ENCODE results near the gene AMZ1.
"Not testable (repeated sequence)": the region's sequence is repeated elsewhere in the genome, so short reads cannot be mapped to it uniquely, and the experiment has no call there.

The AMZ1 gene

GRCh38 chr7:2729893-2730716 lies 42.1 kb downstream of the AMZ1 start:
- DNase-seq: no peak

- DNase-seq: no peak
Measured at GRCh38 chr7:2730846-2731770, 43.1 kb downstream of the AMZ1 start.

GRCh38 chr7:2732388-2732787 lies 44.4 kb downstream of the AMZ1 start:
- no peak for DNase-seq

GRCh38 chr7:2732959-2733584 lies 45.1 kb downstream of the AMZ1 start:
- no peak for DNase-seq

GRCh38 chr7:2734084-2734686 lies 46.2 kb downstream of the AMZ1 start:
- no peak for DNase-seq

GRCh38 chr7:2734751-2735571 lies 47.0 kb downstream of the AMZ1 start:
- no peak for DNase-seq

GRCh38 chr7:2735744-2736143 lies 47.7 kb downstream of the AMZ1 start:
- DNase-seq: no peak

- DNase-seq: no peak
Measured at GRCh38 chr7:2736411-2736914, 48.5 kb downstream of the AMZ1 start.

GRCh38 chr7:2737005-2737743 lies 49.2 kb downstream of the AMZ1 start:
- DNase-seq: not testable (repeated sequence)

GRCh38 chr7:2737771-2738540 lies 50.0 kb downstream of the AMZ1 start:
- DNase-seq: no peak

- no peak for DNase-seq
Measured at GRCh38 chr7:2738766-2739549, 51.0 kb downstream of the AMZ1 start.

GRCh38 chr7:2743523-2744185 lies 55.7 kb downstream of the AMZ1 start:
- not testable (repeated sequence) for DNase-seq

- DNase-seq: not testable (repeated sequence)
Measured at GRCh38 chr7:2748684-2749083, 60.7 kb downstream of the AMZ1 start.

GRCh38 chr7:2750004-2750407 lies 62.0 kb downstream of the AMZ1 start:
- DNase-seq: no peak

GRCh38 chr7:2751086-2751485 lies 63.1 kb downstream of the AMZ1 start:
- DNase-seq: no peak

GRCh38 chr7:2753148-2753547 lies 65.1 kb downstream of the AMZ1 start:
- no peak for DNase-seq

GRCh38 chr7:2754086-2754485 lies 66.1 kb downstream of the AMZ1 start:
- no peak for DNase-seq

GRCh38 chr7:2754912-2755311 lies 66.9 kb downstream of the AMZ1 start:
- no peak for DNase-seq

- no peak for DNase-seq
Measured at GRCh38 chr7:2755531-2755930, 67.5 kb downstream of the AMZ1 start.
